Activated CD4-positive, alpha-beta T cell treated with anti-CD3 and anti-CD28 coated beads for 4 hours (primary cell): ENCODE results near the gene TGFA.

Experiments used
- DNase-seq, 2 donors: peaks; one replicate each; pipeline ENCODE4 v3.0.0-alpha.2; 2020

The TGFA gene

DNA sequence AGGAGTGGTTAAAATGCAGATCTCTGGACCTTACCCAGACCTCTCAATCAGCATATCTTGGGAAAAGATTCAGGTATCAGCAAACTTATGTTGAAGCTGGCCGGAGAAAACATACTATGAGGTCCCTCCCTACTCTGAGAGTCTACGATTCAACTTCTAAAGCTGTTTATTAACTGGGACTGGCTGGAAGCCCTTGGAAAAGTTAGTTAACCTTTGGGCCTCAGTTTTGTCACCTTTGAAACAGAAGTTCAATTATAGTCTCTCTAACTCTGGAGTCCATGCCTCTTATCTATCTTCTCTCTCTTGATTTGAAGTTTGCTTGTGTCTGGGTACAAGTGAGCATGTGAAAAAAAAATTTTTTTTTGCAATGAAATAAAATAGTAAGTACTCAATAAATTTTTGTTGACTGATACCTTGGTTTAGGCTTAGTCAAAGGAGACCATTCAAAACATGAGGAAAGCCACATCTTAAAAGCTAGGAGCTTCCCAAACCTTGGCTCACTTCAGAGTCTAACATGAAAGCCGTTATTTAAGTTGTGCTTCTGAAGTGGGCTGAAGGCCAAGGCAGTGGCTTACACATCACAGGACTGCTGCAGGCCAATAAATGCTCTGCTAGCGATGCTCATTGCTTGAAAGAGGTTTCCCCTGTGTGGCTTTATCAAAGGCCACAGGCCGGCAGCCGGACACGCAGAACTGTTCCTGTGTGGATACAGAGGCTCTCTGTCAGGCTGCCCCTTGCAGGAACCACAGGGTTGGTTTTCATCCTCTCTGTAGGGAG is 141.1 kb downstream of the TGFA start:
- DNase-seq: no peak

DNA sequence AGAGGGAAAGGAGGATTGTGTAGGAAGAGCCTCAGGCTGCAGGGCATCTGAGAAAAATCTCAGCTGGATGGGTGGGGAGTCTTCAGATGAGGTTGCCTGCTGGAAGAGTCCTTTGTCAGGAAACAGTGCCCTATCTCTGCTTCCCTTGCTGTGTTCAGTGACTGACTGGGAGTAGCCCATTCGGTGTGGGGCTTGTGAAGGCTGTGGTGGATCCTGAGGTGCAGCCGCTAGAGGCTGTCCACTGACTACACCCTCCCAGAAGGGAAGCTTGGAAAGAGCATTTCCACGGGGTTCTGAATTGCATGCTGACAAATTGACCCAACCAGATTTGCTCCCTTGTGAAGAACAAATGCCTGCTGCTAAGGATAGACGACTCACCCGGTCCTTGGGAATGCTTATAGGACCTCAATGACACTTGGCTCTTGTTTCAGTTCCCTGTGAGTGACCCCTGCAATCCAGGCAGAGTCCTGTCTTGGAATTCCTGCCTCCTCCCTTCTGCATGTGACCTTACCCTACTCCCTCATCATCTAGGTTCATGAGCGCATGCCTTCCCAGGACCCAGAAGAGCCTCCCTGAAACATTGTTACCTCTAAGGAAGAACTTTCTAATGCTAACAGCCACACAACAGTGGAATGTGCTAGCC is 142.0 kb downstream of the TGFA start:
- DNase-seq: no peak

DNA sequence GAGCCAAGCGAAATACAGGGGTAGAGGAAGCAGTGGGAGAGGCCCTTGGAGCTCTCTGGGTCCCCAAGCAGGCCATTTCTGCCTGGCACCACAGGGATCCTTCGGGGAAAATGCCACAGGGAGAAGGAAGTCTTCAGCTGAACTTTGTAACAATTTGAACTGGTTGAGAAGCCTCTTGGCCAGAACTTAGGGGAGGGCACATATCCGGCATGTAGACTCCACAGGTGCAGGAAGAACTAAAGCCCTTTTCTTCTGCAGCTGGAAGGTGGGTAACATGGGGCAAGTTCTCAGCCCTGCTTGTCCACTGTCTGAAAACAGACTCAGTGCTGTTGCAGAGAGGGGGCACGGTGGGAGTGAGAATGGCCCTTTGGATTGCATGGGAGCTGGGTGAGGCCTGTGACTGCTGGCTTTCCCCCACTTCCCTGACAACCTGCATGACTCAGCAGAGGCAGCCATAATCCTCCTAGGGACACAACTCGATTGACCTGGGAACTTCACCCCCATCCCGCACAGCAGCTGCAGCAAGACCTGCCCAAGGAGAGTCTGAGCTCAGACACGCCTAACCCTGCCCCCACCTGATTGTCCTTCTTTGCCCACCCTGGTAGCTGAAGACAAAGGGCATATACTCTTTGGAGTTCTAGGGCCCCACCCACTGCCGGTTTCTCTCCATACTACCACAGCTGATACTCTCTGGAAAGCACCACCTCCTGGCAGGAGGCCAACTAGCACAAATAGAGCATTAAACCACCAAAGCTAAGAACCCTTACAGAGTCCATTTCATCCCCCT is 150.2 kb downstream of the TGFA start:
- no peak for DNase-seq

DNA sequence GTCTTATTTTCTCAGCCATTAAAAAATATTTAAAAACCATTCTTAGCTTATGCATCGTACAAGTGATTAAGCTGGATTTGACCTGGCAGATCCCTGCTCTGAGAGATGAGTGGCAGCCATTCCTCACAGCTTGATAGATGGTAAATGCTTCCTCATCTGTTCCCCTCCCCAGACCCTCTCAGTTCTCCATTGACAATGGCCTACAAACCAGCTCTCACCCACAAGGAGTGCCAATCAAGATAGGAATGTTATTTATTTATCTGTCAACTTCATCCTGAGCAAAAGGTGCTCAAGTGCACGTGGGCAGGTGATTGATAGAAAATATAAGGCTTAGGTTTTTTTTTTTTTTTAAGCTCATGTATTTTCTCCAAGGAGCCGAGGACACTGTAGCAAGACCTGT is 153.1 kb downstream of the TGFA start:
- DNase-seq: no peak

DNA sequence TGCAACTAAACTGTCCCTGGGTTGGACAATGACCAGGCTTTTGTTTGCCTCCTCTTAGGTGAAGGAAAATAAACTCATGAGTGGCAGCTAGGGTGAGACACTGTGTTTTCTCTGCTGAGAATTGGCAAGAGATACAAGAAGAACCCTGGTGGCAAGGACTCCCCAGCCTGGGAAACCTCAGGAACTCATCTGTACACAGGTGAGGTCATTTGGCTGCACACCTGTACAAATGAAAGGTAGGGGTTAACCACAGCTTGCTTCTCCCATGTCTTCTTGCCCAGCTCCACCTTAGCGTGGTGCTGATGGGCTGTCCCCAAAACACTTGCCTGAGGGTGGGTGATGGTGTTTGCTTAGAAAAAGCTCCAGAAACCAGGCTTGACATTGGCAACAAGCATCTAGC is 154.6 kb downstream of the TGFA start:
- no peak for DNase-seq
